HG03439 (cell line): Measurements from ENCODE around the gene MITF.

ENCODE experiments used
- ATAC-seq: cut with Tn5 transposase; IDR thresholded peaks from one replicate; pipeline ENCODE4 v1.9.1; 2021; ENCODE audit warnings: mild to moderate bottlenecking, moderate library complexity; ENCODE audit not compliant: unreplicated experiment

Gene MITF

DNA sequence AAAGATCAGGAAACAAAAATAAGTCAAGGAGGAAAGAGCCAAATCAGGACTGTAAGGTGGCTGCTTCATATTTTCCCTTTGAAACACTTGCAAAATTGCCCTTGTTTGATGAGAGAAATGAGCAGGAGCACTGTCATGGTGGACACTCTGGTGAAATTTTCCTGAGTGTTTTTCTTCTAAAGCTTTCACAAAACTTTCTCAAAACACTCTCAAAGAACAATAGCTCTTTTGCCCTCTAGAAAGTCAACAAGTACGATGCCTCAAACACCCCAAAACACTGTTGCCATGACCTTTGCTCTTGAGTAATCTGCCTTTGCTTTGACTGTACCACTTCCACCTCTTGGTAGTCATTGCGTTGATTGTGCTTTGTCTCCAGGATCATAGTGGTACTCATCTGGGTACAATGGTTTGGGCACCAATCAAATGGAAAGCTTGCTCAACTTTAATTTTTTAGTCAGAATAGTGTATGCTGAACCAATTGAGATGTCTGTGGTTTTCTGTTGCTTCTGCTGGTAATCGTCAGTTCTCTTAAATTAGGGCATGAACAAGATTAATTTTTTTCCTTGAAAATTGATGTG is 13.2 kb upstream of the MITF start:
- no peak for ATAC-seq

DNA sequence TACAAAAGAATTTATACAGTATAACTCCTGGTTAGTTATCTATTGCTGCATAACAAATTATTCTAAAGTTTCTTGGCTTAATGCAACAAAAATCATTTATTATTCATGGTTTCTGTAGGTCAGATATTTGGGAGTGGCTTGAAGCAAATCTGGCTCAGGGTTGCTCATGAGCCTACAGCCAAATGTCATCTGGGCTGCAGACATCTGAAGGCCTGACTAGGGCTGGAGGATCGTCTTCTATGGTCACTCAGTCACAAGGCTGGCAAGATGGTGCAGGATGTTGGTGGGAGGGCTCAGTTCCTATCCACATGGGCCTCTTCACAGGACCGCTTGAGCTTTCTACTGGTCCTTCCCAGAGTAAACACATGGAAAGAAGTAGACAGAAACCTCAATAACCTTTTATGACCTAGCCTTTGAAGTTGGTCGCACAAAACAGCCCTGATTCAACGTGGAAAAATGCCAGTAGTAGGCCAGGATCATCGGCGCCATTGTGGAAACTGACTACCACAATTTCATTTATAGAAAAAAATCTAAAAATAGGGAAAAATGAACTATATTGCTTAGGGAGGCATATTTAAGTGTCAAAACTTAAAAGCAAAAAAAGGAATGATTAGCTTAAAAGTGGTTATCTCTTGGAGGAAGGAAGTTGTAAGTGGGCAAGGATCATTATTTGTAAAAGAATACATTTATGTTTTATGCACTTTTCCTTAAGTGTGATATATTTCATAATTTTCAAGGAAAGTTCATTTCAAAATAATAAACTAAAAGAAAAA is 9.9 kb upstream of the MITF start:
- no peak for ATAC-seq

DNA sequence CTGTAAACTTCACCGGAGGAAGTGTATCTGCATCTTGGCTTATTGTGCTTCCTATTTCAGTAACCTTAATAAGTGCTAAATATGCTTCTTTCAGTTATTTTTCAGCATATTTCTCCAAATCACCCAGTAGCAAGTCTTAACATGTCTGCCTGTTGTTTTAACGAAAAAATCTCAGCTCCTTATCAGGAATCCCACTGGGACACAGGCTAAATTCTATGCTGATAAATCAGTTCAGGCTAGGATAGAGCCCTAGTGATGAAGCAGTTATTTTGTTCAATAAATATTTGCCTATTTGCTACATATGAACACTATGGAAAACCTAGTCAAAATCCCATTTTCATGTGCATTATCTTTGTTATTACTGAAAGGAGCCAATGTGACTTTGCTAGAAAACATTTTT is 8.2 kb upstream of the MITF start:
- no peak for ATAC-seq

DNA sequence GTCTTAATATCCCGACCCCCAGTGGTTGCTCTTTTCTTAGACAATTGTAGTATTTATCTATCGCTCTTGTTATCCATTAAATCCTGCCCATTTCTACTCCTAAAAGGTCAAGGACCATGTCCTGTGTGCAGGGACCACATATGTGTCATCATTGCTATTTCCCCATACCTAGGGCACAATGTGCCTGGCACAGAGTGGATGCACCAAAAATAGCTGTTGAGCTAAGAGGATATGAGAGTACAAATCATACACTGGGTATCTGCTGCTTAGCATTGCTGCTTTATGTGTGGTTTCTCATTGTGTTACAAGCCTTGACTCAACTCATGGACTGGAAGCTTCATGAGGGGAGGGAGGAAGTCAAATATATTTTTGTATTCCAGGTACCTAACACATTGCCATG is 3.4 kb upstream of the MITF start:
- ATAC-seq, result no peak

DNA sequence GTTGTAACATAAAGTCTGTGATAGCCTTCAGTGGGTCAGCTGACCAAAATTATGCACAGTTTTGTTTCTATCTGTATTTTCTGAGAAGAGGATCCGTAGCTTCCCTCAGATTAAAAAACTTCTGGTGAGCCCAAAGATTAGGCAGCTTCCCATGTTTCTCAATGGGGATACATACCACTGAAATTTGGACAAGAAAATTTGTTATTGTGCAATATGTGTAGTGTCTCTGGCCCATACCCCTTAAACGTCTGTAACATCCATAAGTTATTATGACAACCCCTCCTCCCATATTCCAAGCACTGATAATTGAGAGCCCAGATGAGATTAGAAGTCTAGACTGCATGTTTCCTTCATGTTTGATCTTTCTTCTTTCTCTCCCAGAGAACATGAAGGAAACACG is 1.9 kb upstream of the MITF start:
- no peak for ATAC-seq

DNA sequence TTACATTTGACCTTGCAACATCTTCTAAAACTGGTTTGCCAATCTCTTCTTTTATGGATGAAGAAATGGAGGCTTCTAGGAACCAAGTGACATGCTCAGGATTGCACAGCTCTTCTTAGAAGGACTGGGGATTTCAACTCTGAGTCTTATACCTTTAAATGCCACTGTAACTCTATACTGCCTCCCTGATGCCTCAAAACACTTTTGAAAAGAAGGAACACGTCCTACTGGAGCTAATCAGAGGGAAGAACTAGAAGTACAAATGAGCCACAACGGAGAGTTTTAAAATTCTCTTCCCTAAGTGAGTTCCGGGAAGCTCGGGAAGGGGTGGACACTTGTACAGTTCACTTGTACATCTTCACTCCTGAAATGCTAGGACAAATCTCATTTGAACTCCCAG is 949 bp upstream of the MITF start:
- ATAC-seq, result no peak

DNA sequence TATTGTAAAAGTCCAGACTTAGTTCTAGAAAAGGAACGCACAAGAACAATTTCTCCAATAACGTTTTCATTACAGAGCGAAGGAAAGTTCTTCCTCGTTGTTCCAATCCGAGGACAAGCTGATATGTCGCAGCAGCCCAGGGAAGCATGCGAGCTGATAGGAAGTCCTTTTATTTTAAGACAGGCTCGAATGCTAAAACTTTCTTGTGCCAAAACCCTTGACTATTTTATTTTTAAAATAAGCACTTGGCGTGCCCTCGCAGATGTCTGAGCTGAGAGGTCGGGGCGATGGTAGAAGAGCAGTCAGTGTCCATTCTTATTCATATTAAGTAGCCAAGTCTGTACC is 433 bp upstream of the MITF start:
- no peak for ATAC-seq

DNA sequence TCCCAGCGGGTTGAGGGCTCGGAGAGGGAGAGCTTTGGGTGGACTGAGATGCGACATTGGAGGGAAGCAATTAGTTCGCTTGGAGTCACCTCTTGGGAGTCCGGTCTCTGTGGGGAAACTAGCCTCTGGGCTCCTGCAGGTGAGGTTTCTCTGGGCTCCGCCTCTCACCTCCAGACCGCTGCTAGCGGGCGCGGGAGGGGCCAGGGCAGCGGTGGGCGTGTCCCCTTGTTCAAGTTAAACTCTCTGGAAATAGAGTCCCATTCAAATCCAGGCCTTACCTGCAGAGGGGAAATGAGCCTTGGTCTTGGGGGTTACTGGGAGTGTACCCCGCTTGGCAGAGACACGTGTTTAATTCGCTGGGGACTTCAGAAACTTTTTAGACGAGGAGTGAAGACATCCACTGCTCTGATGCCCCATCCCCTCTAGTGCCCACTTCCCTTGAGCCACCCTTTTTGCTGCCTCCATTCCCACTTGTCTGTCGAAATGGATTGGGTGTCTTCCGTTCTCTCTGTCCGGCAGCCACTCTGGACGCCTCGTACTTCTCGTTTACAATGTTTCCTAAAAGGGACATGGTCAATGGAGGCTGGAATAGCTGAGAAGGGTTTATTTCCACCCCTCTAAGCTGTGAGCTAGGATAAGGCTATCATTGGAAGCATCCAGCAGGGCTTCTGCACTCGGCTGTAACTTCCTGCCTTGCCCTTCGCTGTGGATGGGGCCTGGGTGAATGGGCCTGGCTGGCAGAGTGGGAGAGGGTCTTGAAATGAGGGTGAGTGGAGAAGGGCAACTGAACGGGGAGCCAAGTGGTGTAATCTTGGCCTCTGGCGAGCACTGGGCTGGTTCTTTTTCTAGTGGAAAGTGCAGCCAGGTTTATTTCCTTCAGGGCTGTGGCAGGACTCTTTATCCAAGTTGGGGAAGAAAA is 1.1 kb downstream of the MITF start:
- no peak for ATAC-seq

DNA sequence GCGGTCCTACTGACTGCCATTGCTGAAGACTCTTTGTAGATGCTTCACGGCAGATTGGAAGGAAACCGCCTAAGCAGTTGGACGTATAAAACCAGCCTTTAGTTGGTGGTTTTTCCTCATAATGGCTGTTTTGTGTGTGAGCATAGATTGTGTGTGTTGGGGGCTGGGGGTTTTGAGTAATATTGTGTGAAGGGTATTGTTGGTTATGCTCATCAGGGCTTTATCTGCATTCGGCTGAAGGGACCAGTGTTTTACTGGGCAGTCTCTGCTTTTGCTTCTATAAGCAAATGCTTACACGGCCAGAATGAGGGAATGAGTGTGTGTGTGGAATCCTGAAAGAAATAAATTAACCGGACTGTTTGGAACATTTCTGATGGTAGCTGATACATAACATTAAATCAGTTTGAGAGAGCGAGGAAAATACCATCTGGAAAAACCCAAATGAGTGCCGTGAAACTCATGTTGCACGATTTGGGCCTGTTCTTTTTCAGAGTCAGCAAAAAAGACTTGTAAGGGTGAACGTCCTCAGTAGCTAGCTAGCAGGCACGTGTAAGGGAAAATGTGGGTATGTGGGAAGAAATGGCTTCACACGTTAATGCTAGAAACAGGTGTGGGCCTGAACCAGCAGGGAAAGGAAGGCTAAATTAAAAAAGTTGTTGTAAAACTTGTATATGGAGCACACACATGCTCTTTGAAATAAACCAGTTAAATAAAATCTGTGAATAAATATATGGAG is 1.9 kb downstream of the MITF start:
- no peak for ATAC-seq

DNA sequence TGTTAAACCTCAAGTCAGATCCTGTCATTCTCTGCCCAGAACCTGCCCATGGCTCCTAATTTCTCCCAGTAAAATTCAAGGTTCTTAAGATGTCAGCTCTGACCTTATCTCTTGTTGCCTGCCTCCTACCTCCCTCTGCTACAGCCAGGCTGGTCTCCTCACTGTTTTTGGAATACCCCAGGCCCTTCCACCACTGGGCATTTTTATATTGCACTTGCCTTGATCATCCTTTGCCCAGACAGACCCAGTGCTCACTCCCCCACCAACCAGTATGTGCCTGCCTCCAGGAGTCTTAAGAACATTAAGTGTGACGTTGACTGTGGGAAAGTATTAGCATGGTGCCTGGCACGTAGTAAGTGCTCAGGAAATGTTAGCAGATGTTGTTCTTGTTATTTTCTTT is 3.1 kb downstream of the MITF start:
- no peak for ATAC-seq

DNA sequence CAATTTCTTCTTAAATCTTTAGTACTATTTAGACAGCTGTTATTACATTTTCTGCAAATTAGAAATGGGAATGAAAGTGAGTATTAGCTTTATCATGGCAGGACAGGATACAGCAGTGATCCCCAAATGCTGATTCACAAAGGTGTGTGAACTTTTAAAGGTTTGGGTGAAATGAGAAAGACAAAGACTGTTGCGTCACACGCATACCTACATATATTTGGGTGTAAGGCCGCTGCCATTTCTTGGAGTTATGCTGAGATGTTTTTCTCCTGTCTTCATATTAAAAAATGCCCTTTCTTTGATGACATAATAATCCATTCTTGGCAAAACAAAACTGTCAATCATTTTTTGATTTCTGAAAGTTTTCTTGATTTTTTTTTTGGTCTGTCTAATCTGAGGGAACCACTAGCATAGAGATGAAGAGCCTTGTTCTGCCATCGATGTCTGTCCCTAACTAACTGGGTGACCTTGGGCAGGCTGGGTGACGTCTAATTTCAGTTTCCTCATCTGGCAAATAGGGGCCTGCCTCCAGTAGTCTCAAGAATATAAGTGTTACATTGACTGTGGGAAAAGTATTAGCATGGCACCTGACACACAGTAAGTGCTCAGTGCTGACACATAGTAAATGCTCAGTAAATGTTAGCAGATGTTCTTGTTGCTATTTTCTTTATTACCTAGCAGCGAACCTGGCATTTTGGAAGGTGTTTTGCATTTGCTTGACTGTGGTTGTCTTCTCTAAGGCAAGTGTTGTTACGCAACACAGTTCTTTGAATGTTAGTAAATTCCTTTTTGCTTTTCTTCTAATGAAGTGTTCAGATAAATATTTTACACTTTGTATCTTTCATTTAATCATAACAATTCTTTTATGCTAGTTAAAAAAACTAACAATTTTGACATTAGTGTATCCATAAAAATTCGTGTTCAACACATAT is 5.0 kb downstream of the MITF start:
- no peak for ATAC-seq

DNA sequence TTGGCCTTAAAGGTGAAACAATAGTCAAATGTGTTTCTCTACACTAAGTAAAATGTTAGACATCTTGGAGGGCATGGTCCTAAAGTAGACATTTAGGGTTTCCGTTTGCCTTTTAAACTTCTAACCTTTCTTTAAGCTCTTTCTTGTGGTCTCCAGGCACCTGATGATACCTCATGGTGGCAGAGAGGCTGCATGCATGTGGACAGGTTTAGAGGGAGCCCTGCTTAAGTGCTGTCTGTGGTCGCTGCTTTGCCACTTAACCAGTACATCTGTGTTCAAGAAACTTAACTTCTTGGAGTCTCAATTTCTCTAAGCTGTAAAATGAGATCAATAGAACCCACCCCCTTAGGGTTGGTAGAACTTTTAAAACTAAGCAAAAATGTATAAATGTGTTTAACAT is 6.2 kb downstream of the MITF start:
- no peak for ATAC-seq

DNA sequence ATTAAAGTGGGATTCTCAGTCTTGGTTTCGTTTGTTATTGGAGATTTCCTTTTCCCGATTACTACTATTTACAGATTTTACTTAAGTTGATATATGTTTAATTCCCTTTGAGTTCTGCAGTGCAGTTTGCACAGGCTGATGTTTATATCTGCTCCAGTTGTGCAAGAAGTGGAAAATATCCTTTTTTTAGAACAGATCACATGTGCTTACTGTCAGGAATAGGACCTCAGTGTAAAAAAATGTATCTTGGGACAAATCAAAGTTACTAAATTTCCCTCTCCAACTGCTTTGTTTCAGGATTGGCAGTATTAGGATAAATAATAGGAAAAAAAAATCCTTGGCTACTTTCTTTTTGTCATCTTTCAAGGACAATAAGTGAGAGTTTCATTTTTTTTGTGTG is 6.9 kb downstream of the MITF start:
- no peak for ATAC-seq

DNA sequence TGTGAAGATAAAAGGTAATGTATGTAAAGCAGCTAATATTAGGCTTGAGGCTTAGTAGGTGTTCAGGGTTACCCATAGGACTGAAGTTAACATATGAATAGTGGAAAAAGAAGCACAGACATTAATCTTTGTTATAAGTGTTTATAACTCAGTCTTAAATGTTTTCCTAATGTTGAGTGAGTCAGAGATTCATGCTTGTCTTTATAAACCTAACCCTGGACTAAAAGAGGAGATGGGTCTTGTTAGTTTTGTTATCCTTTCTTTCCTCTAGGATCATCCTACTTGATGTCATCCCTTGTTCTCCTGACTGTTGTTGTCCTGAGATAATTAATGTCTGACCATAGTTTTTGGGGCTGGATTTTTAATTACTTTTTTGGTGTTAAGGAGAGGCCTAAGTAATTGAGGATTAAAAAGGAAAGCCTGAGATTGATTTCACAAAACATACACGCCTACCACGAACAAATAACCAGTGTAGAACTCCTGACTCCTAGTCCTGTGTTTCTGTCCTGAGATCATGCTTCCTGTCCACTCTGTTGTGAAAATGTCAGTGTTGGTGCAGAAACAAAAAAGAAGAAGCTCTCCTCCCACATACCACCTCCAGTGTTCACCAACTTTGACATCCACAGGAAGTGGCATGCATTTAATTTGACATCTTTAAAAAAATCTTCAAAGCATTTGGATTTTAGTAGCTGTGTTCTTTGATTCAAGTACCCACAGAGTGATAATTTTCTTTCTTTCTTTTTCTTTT is 8.4 kb downstream of the MITF start:
- no peak for ATAC-seq

DNA sequence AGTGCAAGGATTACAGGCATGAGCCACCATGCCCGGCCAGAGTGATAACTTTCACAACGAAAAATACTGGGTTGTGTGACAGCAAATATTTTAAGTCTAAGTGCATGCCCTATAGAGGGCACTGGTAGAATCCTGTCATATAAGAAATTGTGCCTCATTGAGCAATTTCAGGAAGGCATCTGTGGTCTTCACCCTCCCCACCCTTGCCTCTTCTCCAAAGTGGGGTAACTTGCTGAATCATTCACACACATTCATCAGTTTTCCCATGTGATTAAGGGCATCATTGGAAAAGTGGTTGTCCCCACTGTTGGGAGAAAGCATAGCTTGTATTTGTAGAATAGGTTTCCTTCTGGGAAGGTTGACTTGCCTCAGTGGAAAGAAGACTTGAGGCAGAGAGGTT is 9.2 kb downstream of the MITF start:
- no peak for ATAC-seq

DNA sequence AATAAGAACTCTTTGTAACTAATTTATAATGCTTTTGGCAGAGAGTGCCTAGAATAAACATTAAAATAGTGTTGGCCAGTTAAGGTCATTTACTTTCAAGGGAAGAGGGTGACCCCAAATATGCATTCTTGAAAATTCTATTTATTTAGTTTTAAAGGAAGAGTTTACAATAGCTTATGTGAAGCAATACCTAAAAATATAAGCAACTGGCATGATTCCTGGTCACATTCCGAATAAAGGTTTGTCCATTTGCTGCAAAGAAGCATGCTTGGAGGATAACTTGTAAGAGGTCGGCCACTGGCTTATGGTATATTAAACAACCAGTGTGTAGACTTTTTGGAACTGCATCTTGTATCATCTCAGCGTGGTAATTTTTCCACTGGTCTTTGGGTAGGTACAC is 10.2 kb downstream of the MITF start:
- ATAC-seq, result no peak

DNA sequence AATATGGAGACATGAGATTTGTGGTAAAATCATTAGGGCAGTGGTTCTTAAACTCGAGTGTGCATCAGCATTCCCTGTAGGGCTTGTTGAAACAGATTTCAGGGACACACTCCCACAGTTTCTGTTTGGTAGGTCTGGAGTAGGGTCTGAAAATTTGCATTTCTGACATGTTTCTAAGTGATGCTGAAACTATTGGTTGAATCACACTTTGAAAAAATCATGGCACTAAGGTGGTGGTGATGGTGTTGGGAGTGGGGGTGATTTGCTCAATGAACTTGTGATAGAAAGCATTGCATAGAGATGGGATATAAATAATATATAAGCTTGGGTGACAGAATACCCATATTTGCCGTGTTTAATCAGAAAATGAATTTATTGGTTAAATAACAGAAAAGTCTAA is 11.3 kb downstream of the MITF start:
- ATAC-seq, result no peak

DNA sequence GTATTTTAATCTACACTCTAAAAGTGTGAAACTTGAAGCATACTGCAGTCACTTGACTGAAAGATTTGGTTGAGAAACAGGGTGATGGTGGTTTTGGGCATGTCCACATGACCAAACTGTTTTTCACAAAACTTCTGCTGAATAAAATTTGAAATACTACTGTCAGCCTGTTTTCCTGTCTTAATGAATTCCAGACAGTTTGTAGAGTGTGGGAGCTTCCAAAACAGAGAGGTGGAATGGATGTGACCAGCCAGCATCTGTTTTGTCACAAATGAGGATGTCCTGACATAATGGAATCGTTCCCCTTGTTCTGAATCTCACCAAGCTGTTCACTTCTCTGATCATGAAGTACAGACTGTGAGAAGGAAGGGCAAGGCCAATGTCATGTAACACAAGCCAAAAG is 11.8 kb downstream of the MITF start:
- ATAC-seq, result no peak

DNA sequence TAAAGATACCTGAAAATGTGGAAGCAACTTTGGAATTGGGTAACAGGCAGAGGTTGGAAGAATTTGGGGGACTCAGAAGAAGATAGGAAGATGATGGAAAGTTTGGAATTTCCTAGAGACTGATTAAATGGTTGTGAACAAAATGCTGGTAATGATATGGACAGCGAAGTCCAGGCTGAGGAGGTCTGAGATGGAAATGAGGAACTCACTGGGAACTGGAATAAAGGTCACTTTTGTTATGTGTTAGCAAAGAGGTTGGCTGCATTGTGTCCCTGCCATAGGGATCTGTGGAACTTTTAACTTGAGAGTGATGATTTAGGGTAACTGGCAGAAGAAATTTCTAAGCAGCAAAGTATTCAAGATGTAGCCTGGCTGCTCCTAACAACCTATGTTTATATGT is 13.0 kb downstream of the MITF start:
- ATAC-seq, result no peak
